ENCODE measurements around the gene MYMX. TPM values are rescaled to one million over a fixed set of nuclear protein-coding genes. Genes with fewer than 3 reads are reported as not detected.

MYMX gene
- total and polyA plus RNA-seq, 2 of the 13 experiments (the other 11 are each of a cell fraction or from before 2014, with no cell fraction given): not detected

- TF ChIP-seq ZBTB44 (CRISPR knock-in tag; IDR thresholded peaks at IDR 0.05): no peak
- no peak for TF ChIP-seq KDM5A (IDR thresholded peaks at IDR 0.05; ENCODE audit: borderline replicate concordance, low read length)
- peak; percentile 85 for TF ChIP-seq DRAP1 (CRISPR knock-in tag; IDR thresholded peaks at IDR 0.05)
- no peak for TF ChIP-seq ZBTB46 (CRISPR knock-in tag; IDR thresholded peaks at IDR 0.05; ENCODE audit: borderline replicate concordance)
- TF ChIP-seq SPEN (CRISPR knock-in tag; IDR thresholded peaks at IDR 0.05; ENCODE audit: low read depth): peak; percentile 19; the same call in 1 of the 2 replicates
- no peak for TF ChIP-seq RORA (CRISPR knock-in tag; IDR thresholded peaks at IDR 0.05)
- TF ChIP-seq ATF3 (CRISPR knock-in tag; IDR thresholded peaks at IDR 0.05): no peak
- no peak for TF ChIP-seq ZKSCAN5 (CRISPR knock-in tag; IDR thresholded peaks at IDR 0.05)
- no peak for TF ChIP-seq ZNF280B (CRISPR knock-in tag; IDR thresholded peaks at IDR 0.05; ENCODE audit: borderline replicate concordance)
- TF ChIP-seq ZNF274 (CRISPR knock-in tag; IDR thresholded peaks at IDR 0.05): no peak; the same call in 1 of the 2 replicates
- TF ChIP-seq HBP1 (CRISPR knock-in tag; IDR thresholded peaks at IDR 0.05; ENCODE audit: low read depth): no peak
- no peak for TF ChIP-seq ZNF136 (CRISPR knock-in tag; IDR thresholded peaks at IDR 0.05; ENCODE audit: low read depth)
- TF ChIP-seq MZF1 (CRISPR knock-in tag; IDR thresholded peaks at IDR 0.05; ENCODE audit: borderline replicate concordance): no peak
- TF ChIP-seq RFX5 (IDR thresholded peaks at IDR 0.05; ENCODE audit: low read depth, low read length): no peak
- no peak for TF ChIP-seq ZNF790 (CRISPR knock-in tag; IDR thresholded peaks at IDR 0.05; ENCODE audit: borderline replicate concordance)
- TF ChIP-seq LCORL (IDR thresholded peaks at IDR 0.05): no peak
- TF ChIP-seq LCORL (CRISPR knock-in tag; IDR thresholded peaks at IDR 0.05): no peak
- TF ChIP-seq DMAP1 (CRISPR knock-in tag; IDR thresholded peaks at IDR 0.05): no peak
- TF ChIP-seq ZFX (CRISPR knock-in tag; IDR thresholded peaks at IDR 0.05; ENCODE audit: low read depth): peak; percentile 56; the same call in 1 of the 2 replicates
- TF ChIP-seq ZNF569 (CRISPR knock-in tag; IDR thresholded peaks at IDR 0.05; ENCODE audit: borderline replicate concordance): no peak
- no peak for TF ChIP-seq MYNN (CRISPR knock-in tag; IDR thresholded peaks at IDR 0.05; ENCODE audit: low read depth)
- no peak for TF ChIP-seq ZNF878 (CRISPR knock-in tag; IDR thresholded peaks at IDR 0.05)
- TF ChIP-seq TSC22D2 (CRISPR knock-in tag; IDR thresholded peaks at IDR 0.05; ENCODE audit: borderline replicate concordance): no peak
- TF ChIP-seq NFE2L1 (CRISPR knock-in tag; IDR thresholded peaks at IDR 0.05; ENCODE audit: borderline replicate concordance): no peak
Measured at GRCh38 chr6:44192428-44193041, 24.2 kb upstream of the MYMX start (continued).
